ENCODE data around the gene GALNT1.
"Not testable (repeated sequence)": the region's sequence is repeated elsewhere in the genome, so short reads cannot be mapped to it uniquely, and the experiment has no call there.

Gene GALNT1

GRCh38 chr18:35581546-35581897 lies at the start of gene GALNT1:
Gene GALNT1, plus strand, starts transcription at chr18:35581740. Its CDS starts 72,923 bp downstream, at chr18:35654663.
- DNase-seq (ENCODE audit: low read depth in 1 of 2, low spot score in 1 of 2): peak; percentile 14 to 16
- no peak for TF ChIP-seq JUND (IDR thresholded peaks at IDR 0.05; ENCODE audit: low read depth)
- in situ Hi-C loops (cut with HindIII; ENCODE audit: low pct_unique_long_range_greater_than_20kb, low sequenced_read_pairs): no loop called here

GRCh38 chr18:35533916-35534405 lies 47.6 kb upstream of the GALNT1 start:
- TF ChIP-seq JUND (IDR thresholded peaks at IDR 0.05; ENCODE audit: low read depth): no peak
- in situ Hi-C loops (cut with HindIII; ENCODE audit: low pct_unique_long_range_greater_than_20kb, low sequenced_read_pairs): no loop called here
- no peak for DNase-seq (ENCODE audit: low read depth in 1 of 2, low spot score in 1 of 2)

GRCh38 chr18:35535297-35535696 lies 46.2 kb upstream of the GALNT1 start:
- no peak for DNase-seq (ENCODE audit: low read depth in 1 of 2, low spot score in 1 of 2)
- in situ Hi-C loops (cut with HindIII; ENCODE audit: low pct_unique_long_range_greater_than_20kb, low sequenced_read_pairs): no loop called here
- TF ChIP-seq JUND (IDR thresholded peaks at IDR 0.05; ENCODE audit: low read depth): no peak

- TF ChIP-seq JUND (IDR thresholded peaks at IDR 0.05; ENCODE audit: low read depth): no peak
- DNase-seq (ENCODE audit: low read depth in 1 of 2, low spot score in 1 of 2): no peak
- in situ Hi-C loops (cut with HindIII; ENCODE audit: low pct_unique_long_range_greater_than_20kb, low sequenced_read_pairs): no loop called here
Observed at GRCh38 chr18:35542356-35542755, 39.2 kb upstream of the GALNT1 start.

GRCh38 chr18:35547008-35547605 lies 34.4 kb upstream of the GALNT1 start:
- DNase-seq (ENCODE audit: low read depth in 1 of 2, low spot score in 1 of 2): no peak
- in situ Hi-C loops (cut with HindIII; ENCODE audit: low pct_unique_long_range_greater_than_20kb, low sequenced_read_pairs): no loop called here
- no peak for TF ChIP-seq JUND (IDR thresholded peaks at IDR 0.05; ENCODE audit: low read depth)

GRCh38 chr18:35549564-35549963 lies 32.0 kb upstream of the GALNT1 start:
- DNase-seq (ENCODE audit: low read depth in 1 of 2, low spot score in 1 of 2): no peak
- in situ Hi-C loops (cut with HindIII; ENCODE audit: low pct_unique_long_range_greater_than_20kb, low sequenced_read_pairs): no loop called here
- no peak for TF ChIP-seq JUND (IDR thresholded peaks at IDR 0.05; ENCODE audit: low read depth)

- no peak for TF ChIP-seq JUND (IDR thresholded peaks at IDR 0.05; ENCODE audit: low read depth)
- no peak for DNase-seq (ENCODE audit: low read depth in 1 of 2, low spot score in 1 of 2)
- in situ Hi-C loops (cut with HindIII; ENCODE audit: low pct_unique_long_range_greater_than_20kb, low sequenced_read_pairs): no loop called here
Observed at GRCh38 chr18:35553300-35553699, 28.2 kb upstream of the GALNT1 start.

- in situ Hi-C loops (cut with HindIII; ENCODE audit: low pct_unique_long_range_greater_than_20kb, low sequenced_read_pairs); DNase-seq (ENCODE audit: low read depth in 1 of 2, low spot score in 1 of 2): not testable (repeated sequence)
Observed at GRCh38 chr18:35555538-35555937, 26.0 kb upstream of the GALNT1 start.

GRCh38 chr18:35559867-35560266 lies 21.7 kb upstream of the GALNT1 start:
- in situ Hi-C loops (cut with HindIII; ENCODE audit: low pct_unique_long_range_greater_than_20kb, low sequenced_read_pairs): no loop called here
- TF ChIP-seq JUND (IDR thresholded peaks at IDR 0.05; ENCODE audit: low read depth): no peak
- no peak for DNase-seq (ENCODE audit: low read depth in 1 of 2, low spot score in 1 of 2)

- in situ Hi-C loops (cut with HindIII; ENCODE audit: low pct_unique_long_range_greater_than_20kb, low sequenced_read_pairs): no loop called here
- DNase-seq (ENCODE audit: low read depth in 1 of 2, low spot score in 1 of 2): no peak
- no peak for TF ChIP-seq JUND (IDR thresholded peaks at IDR 0.05; ENCODE audit: low read depth)
Observed at GRCh38 chr18:35564795-35565453, 16.6 kb upstream of the GALNT1 start.

GRCh38 chr18:35566019-35566418 lies 15.5 kb upstream of the GALNT1 start:
- TF ChIP-seq JUND (IDR thresholded peaks at IDR 0.05; ENCODE audit: low read depth): no peak
- no peak for DNase-seq (ENCODE audit: low read depth in 1 of 2, low spot score in 1 of 2)
- in situ Hi-C loops (cut with HindIII; ENCODE audit: low pct_unique_long_range_greater_than_20kb, low sequenced_read_pairs): no loop called here

GRCh38 chr18:35570182-35570581 lies 11.4 kb upstream of the GALNT1 start:
- DNase-seq (ENCODE audit: low read depth in 1 of 2, low spot score in 1 of 2): no peak
- in situ Hi-C loops (cut with HindIII; ENCODE audit: low pct_unique_long_range_greater_than_20kb, low sequenced_read_pairs): no loop called here

GRCh38 chr18:35571138-35571537 lies 10.4 kb upstream of the GALNT1 start:
- no peak for TF ChIP-seq JUND (IDR thresholded peaks at IDR 0.05; ENCODE audit: low read depth)
- no peak for DNase-seq (ENCODE audit: low read depth in 1 of 2, low spot score in 1 of 2)
- in situ Hi-C loops (cut with HindIII; ENCODE audit: low pct_unique_long_range_greater_than_20kb, low sequenced_read_pairs): no loop called here

More at GRCh38 chr18:35570182-35570581, 11.4 kb upstream of the GALNT1 start:
- TF ChIP-seq JUND (IDR thresholded peaks at IDR 0.05; ENCODE audit: low read depth): no peak

GRCh38 chr18:35572644-35573043 lies 8.9 kb upstream of the GALNT1 start:
- DNase-seq (ENCODE audit: low read depth in 1 of 2, low spot score in 1 of 2): no peak
- in situ Hi-C loops (cut with HindIII; ENCODE audit: low pct_unique_long_range_greater_than_20kb, low sequenced_read_pairs): no loop called here
- TF ChIP-seq JUND (IDR thresholded peaks at IDR 0.05; ENCODE audit: low read depth): no peak

All from T47D (cell line).